Activated gamma-delta T cell treated with anti-CD3 and anti-CD28 coated beads, Interleukin-2, amount 50 U/mL, for 16 hours (primary cell): ENCODE data around the gene FMNL3.
A peak's percentile ranks its signal among the peaks of the same experiment; 100 is the strongest.

Experiments
- DNase-seq: peaks from one replicate; pipeline ENCODE4 v3.0.0-alpha.2; 2020; ENCODE audit warnings: low read depth

FMNL3 gene

DNA sequence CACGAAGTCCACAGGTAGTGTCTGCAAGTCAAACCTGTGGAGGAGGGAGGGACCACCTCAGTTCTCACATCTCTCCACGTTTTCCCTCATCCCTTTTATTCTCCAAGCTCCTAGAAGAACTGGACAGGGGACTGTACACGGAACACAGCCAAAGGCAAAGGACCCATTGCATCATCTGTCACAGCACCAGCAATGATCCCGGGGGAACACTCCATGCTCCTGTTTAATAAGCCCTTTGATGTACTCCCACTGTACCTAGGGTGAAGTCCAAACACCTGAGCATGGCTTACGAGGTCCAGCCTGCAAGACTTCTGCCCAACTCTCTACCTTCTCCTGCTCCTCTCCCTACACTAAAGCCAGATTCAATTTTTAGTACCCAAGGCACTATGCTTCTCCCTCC lies 57.3 kb downstream of the FMNL3 start:
- DNase-seq, result no peak

DNA sequence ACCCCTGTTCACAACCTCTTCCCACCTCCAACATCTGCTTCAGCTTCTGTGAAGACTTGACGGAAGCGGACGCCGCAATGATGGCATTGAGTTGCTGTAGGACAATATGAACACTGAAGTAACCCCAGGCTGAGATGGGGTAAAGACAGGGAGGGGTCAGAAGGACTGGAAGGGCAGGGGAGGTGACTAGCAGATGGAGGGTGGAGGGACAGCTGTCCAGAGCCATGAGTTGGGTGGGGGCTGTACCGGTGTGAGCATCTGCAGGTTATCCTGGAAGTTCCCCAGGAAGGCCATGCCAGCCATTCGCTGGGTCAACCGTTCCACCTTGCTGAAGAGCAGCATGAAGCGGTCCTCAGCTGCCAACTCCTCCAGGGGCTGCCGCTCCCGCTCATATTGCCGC lies 57.8 kb downstream of the FMNL3 start:
- DNase-seq, result no peak

DNA sequence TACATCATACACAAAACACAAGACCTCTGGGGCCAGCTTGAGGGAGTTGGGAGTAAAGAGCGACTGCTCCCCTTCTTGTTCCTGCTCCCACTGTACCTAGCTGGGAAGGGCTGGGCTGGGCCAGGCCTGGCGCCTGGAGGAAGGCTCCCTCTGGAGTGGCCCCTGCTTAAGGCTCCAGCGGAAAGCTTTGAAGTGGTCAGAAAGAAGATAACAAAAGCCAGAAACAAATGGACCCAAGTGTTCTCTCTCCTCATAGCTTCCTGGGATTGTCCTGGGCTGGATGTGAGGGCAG lies 58.5 kb downstream of the FMNL3 start:
- no peak for DNase-seq

DNA sequence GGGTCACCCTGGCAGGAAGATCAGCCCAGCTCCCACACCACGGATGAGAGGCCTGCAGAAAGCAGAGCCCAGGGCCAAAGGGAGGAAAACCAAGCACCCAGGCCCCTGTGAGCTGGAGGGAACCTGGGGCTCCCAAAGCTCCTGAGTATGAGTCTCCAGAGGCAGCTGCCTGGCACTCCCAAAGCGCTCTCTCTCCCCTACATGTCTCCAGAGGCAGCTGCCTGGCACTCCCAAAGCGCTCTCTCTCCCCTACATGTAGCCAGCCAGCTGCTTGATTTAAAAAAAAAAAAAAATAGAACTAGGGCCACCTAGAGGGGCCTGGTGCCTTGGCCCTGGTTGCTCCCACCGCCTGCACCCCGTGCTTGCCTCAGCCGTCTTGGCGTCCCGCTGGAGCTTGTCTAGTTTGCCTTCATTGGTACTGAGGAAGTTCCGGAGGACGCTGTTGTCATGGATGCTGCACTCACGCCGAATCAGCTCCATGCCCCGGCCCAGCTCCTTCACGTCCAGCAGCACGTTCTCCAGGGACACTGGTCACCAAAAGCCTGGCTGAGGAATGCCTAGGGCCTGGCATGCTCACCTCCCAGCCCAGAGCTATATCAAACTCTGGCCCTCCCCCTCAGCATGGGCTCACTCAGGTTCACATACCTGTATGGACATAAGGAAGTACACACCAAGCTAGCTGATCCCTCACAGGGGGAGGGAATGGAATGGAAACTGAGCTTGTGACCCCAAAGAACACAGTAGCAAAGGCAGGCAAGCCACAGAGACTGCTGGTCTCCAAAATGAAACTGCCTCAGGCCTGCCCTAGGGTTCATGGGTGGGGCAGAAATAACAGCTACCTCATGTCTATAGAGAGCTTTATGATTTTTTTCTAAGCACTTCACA lies 59.1 kb downstream of the FMNL3 start:
- DNase-seq, result no peak

DNA sequence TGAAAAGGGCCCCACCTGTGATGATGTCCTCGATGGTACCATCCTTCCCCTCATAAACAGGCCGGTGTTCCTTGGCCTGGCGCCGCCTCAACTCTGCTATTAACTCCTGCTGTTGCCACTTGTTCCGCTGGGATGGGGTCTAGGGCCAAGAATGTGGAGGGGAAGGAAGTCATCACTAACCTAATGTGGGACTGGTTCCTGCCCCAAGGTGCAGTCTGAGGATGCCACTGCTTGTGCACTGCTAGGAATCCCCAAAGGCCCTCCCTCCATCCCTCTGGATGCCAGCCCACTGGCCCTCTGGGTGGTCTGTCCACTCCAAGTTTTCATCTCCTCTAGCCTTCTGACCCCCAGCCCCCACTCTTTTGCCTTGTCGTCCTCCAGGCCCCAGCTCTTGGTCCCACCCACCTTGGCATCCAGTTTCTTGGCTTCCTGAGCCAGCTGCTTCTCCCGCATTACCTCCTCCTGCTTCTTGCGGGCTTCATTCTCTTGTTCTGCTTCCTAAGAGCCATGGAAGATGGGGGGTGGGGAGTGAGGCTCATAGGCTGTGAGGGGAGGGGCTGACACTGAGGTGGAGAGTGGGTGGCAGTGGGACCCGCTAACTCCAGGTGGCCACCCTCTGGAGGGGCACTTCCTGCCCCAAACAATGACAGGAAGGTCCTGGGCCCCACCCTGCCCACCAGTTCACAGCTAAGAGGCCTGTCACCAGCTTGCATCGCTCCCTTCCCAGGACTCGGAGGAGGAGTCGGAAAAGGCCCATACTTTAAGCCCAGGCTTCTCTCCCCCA lies 60.1 kb downstream of the FMNL3 start:
- DNase-seq, result no peak

DNA sequence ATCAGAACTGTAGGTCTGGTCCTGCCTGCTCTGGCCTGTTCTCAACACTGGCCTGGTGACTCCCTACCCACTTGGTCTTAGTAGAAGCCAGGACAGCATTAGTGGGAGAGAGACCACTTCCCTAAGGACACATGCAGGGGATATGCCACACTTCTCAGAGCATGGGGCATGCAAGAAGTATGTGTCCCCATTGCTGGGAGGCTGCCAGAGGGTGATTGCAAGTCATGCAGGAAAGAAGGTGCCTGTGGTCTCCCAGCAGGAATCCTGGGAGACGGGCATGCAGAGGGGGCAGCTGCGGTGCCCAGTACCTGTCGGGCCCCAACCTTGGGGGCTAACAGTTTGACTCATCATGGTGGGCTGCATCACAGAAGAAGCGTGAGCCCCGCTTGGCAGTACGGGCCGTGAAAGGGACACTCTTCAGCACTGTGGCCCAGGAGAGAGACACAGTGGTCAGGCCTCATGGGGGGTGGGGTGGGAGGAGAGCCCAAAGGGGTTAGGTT lies 60.8 kb downstream of the FMNL3 start:
- DNase-seq, result no peak

DNA sequence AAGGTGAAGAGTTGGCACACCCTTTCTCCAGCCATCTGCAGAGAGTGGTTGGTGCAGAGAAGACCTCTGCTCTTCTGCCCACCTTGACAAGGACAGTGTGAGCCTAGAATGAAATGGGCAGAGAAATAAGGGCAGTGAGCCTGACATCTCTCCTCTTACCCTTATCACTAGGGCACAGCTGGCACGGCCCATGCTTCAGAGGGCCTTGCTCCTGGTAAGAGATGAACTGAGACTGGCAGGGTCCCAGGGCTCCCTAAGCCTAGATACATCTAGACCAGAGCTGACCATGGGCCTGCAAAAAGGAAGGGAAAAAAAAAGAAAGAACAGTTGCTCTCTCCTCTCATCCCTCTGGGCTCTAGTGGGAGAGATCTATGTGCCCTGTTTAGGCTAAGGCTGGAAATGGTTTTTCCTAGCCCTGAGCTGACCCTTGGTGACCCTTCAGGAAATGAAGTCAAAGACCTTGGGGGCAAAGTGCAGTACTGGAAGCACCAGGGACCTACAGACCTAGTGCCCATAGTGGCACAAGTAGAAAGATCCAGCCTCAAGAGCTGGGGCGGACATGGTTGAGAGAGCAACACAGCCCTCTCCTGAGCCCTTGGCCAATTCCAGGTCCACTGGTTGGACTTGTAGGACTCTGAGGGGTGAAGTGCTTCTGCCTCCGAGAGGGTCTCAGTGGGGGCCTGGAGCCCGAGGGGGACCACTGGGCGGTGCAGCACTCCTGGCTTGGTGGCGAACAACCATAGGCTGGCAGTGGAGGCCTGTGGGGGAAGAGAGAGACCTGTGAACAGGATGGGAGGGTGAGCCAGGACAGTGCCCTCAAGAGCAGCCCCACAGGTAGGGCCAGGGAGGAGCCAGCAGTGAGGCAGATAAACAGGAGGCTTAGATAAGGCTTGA lies 61.8 kb downstream of the FMNL3 start:
- no peak for DNase-seq

DNA sequence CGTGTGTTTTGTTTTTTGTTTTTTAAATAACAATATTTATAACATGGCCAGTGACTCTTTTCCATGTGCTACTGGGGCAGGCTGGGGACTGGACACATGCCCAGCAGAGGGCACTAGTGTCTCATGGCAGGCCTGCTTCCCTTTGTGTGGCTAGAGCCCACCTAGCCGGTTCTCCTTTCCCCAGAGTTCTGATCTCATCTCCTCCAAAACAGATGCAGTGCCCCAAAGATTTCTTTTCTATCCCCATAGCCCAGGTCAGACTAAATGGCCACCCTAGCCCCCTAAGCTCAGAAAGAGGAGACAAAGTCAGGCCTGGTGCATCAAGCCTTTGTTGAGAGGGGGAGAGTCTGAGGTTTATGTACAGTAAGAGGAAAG lies 62.6 kb downstream of the FMNL3 start:
- peak; percentile 72 for DNase-seq

DNA sequence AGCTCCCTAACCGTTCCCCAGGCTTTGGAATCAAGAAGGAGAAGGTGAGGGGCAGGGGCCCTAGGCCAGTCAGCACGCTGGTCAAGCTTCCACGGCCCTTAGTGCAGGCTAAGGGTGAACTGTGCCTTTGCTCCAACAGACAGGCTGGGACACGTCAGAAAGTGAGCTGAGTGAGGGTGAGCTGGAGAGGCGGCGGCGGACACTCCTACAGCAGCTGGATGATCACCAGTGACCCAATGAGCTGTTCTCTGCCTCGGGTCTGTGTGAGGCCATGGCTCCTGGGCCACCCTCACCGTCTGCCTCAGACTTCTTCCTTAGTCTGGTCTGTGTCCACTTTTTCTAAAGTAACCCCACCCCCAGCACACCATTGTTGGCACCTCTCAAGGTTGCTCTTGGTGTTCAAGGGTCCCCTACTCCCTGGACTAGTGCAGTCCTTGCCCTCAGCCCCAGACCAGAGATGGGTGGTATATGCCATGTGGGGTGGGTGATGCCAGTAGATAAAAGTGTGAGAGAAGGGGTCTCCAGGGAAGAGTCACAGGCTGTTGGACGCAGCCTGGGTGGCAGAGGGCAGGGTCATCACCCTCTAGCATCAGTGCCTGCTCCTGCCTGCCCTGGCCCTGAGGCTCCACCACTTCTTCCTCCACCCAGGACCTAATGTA lies 63.1 kb downstream of the FMNL3 start:
- DNase-seq, result no peak

DNA sequence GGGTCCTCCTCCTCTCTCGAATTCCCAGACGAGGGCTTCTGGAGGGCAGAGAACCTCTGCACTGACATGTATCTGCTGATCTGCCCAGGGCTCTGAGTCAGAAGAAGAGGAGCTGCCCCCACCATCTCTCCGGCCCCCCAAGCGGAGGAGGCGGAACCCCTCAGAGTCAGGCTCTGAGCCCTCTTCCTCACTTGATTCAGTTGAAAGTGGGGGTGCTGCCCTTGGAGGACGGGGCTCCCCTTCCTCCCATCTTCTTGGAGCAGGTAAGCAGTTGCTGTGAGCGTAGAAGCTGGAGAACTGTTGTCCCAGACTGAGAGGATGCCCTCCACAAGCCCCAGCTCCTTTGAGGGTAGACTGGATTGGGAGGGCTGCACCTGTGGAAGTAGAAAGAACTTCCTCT lies 64.1 kb downstream of the FMNL3 start:
- DNase-seq, result no peak

DNA sequence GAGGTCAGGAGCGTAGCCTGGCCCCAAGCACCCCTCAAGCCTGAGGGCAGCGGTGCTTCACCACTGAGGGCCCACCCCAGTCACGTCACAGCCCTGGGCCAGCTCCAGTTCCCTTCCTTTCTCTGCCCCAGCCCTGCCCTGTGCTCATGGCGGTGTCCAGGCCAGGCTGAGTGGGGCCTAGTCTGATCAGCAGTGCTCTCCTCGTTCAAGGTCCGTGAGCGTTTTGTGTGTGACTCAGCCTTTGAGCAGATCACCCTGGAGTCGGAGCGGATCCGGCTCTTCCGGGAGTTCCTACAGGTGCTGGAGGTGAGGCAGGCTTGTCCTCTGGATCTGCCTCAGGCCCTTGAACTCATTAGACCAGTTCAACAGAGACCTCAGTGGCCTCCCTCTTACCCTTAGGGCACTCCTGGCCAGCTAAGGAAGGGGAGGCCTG lies 64.8 kb downstream of the FMNL3 start:
- DNase-seq, result no peak

DNA sequence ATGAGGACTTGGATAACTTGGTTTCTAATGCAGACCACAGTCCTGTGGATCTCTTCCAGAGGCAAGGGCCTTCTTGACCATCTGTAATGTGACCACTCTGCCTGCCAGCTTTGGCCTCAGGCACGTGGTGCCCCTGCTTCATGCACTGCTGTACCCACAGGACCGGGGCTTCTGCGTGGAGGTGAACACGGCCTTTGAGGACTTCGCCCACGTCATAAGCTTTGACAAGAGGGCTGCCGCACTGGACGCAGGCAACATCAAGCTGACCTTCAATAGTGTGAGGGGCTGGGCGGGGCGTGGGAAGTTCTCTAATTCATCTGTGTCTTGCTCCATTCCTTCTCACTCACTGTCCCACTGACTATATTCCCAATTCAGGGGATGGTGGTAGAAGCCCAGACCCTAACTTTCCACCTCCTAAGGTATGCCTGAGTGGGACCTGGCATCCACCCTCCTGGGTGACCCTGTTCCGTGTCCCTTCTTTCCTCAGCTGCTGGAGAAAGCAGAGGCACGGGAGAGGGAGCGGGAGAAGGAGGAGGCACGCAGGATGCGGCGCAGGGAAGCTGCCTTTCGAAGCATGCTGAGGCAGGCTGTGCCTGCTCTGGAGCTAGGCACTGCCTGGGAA lies 65.3 kb downstream of the FMNL3 start:
- DNase-seq, result no peak

DNA sequence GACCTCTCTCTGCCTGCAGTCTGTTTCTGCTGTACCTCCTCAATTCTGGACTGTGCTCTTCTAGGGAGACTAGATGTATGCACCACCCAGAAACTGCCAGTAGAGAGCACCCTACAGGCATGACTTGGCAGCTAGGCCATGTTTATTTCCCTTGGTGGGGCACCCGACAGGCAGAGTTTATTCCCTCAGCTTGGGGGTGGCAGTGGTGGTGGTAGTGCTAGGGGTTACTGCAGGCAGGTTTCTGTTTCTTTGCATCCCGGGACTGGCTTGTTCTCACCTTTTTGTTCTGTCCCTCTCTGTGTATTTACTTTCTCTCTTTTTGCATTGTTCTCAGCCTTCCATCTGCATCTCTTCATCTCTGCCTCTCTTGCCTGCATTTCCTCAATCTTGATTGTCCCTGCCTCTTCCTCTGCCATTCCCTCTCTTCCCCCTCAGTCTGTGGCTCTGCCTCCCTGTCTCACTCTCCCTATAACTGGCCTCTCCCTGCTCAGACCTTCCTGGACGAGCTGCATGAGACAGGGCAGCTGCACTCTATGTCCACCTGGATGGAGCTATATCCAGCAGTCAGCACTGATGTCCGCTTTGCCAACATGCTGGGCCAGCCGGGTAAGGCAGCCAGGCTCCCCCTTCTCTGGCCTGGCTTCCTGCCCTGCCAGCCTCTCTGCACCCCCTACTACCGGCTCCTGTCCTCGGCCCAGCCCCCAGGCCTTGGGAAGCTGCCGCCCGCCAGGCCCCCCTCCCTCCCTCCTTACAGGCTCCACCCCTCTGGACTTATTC lies 70.0 kb downstream of the FMNL3 start:
- DNase-seq, result peak; percentile 20

DNA sequence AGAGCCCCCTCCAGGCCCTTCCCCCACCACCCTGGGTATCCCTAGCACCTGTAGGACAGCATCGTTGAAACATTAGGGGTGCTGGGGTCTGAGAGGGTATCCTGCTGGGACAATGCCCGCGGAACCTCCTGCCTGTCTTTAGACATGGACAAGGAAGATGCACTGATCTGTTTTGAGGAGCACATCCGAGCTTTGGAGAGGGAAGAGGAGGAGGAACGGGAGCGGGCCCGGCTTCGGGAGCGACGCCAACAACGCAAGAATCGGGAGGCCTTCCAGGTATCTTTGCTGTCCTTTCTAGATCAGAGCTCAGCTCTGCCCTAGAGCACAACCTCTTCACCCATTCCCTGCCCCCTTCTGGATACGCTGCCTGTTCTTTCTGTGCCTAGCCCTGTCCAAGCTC lies 70.6 kb downstream of the FMNL3 start:
- DNase-seq, result no peak

DNA sequence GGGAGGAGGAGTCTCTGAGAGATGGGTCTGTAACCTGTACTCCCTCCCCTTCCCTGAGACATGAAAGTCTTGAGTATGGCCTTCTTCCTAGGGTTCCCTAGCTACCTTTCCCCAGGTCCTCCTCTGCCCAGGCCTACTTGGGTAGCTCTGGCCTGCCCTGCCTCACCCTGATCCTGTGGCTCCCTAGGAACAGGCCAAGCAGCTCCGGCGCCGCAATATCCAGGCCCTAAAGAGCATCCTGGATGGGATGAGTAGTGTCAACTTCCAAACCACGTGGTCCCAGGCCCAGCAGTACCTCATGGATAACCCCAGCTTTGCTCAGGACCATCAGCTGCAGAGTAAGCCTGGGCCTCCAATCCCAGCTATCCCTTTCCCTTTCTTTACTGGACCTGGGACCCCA lies 71.5 kb downstream of the FMNL3 start:
- no peak for DNase-seq

DNA sequence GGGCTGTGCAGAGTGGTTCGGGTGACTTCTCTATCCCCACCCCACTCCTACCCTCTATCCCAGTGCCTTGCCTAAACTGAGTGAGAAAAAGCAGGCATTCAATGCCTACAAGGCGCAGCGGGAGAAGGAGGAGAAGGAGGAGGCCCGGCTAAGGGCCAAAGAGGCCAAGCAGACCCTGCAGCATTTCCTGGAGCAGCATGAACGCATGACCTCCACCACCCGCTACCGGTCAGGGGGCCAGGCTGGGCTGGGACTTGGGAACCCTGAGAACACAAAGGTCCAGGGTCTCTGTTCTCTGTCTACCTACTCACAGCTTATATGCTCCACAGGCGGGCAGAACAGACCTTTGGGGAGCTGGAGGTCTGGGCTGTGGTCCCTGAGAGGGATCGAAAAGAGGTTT lies 72.2 kb downstream of the FMNL3 start:
- DNase-seq, result no peak

DNA sequence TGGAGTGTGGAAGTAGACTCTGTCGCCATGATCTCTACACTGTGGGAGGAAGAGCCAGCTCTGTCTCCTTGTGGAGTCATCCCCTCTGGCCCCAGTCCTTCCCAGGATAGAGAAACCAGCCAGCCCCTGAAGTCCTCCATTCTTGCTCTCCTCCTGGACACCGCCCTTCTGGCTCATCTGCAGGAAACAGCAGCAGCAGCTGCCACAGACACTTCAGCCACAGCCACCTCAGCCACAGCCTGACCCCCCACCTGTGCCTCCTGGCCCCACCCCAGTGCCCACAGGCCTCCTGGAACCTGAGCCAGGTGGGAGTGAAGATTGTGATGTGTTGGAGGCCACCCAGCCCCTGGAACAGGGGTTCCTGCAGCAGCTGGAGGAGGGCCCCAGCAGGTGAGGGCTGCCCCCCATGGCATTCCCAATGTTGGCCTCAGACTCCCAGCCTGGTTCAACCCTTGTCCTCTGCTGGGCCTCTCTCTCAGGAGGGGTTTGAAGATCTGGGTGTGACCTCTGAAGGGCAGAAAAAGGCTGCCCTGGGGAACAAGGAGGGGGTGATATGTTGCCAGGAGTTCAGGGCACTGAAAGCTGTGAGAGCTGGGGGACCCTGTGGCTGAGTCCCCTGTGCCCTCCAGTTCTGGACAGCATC lies 73.4 kb downstream of the FMNL3 start:
- no peak for DNase-seq

DNA sequence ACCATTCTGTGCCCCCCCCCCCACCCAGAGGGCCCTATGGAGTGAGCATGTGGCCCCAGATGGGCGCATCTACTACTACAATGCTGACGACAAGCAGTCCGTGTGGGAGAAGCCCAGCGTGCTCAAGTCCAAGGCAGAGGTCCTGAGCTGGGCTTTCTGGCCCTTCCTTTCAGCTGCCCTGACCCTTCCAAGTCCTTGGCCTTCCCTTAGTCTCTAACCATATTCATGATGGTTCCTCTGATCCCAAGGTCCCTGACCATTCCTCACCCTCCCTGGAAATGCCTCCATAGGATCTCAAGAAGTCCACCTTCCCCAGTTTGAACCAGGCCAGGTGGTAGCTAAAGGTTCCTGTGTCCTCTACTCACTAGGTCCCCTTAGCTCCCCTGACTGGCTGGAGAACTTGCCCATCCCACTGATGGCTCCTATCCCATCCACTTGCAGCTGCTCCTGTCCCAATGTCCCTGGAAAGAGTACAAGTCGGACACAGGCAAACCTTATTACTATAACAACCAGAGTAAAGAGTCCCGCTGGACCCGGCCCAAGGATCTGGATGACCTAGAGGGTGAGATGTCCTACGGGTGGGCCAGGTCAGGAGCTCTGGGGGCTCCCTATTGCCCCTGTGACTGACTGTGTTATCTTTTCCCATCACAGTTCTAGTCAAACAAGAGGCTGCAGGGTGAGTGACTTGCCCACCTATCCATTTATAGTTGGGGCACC lies 74.1 kb downstream of the FMNL3 start:
- no peak for DNase-seq

DNA sequence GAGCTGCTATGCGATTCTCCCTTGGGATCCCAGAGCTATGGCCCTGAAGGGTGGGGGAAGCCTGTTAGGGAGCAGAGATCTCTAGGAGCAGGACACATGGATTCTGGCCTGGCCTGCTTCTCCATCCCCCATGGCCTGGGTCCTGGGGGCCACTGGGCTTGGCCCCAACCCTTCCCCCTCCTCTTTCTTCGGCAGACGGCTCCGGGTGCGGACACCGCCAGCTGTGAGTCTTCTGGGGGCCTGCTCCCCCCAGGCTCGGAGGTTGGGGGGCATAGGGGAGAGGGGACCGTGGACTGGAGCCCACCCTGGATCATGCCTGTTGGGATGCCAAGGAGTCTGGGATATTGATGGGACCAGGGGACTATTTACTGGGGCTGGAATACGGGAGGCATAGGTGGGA lies 74.8 kb downstream of the FMNL3 start:
- no peak for DNase-seq
